K562 (cell line): ENCODE results near the gene SPECC1L.

Source experiments
- BRCA1 ChIP-seq, 2 experiments: fragments of 450-650 bp in 1 of 2; sonication (generic) in 1 of 2; formaldehyde crosslinking in 1 of 2; IDR thresholded peaks; 2 replicates each; pipeline versions ENCODE4 v1.5.0 to v1.6.1; 2017 to 2020; ENCODE audit warnings: mild to moderate bottlenecking in 1 of 2, missing genetic modification reagents in 1 of 2
- C11orf30 ChIP-seq: fragments of 450-650 bp; IDR thresholded peaks from 2 replicates; pipeline ENCODE4 v1.6.1; 2016; ENCODE audit warnings: low read depth, mild to moderate bottlenecking
- CTBP1 ChIP-seq: fragments of 450-650 bp; IDR thresholded peaks from 2 replicates; pipeline ENCODE4 v1.6.1; 2016; ENCODE audit warnings: borderline replicate concordance
- FOXM1 ChIP-seq, 2 experiments: fragments of 450-650 bp in 1 of 2; sonication (generic) in 1 of 2; formaldehyde crosslinking in 1 of 2; IDR thresholded peaks; 2 replicates each; pipeline versions ENCODE4 v1.6.1 to v1.9.0; 2017 to 2022; ENCODE audit warnings: low read depth in 2 of 2, mild to moderate bottlenecking in 2 of 2, missing genetic modification reagents in 1 of 2, moderate library complexity in 1 of 2
- JUNB ChIP-seq: fragments of 450-650 bp; formaldehyde crosslinking; conservative IDR thresholded peaks from 2 replicates; pipeline ENCODE4 v1.4.0; 2020; ENCODE audit warnings: mild to moderate bottlenecking
- MAFK ChIP-seq: IDR thresholded peaks from 2 replicates; pipeline ENCODE4 v1.6.1; 2011; ENCODE audit warnings: low read length, improper control_type of control experiment
- NCOA6 ChIP-seq: fragments of 450-650 bp; IDR thresholded peaks from 2 replicates; pipeline ENCODE4 v1.6.1; 2017; ENCODE audit warnings: mild to moderate bottlenecking
- NFIC ChIP-seq: fragments of 450-650 bp; IDR thresholded peaks from 2 replicates; pipeline ENCODE4 v1.6.1; 2017; ENCODE audit warnings: mild to moderate bottlenecking, inconsistent platforms
- POLR2AphosphoS2 ChIP-seq: IDR thresholded peaks from 2 replicates; pipeline ENCODE4 v1.6.1; 2012; ENCODE audit warnings: low read length, improper control_type of control experiment
- SMARCE1 ChIP-seq: fragments of 450-650 bp; IDR thresholded peaks from 2 replicates; pipeline ENCODE4 v1.7.1; 2016; ENCODE audit warnings: mild to moderate bottlenecking
- ZFPM2 ChIP-seq: fragments of 250-450 bp; sonication (Bioruptor Pico); IDR thresholded peaks from 2 replicates; pipeline ENCODE4 v1.5.1; 2022; ENCODE audit warnings: mild to moderate bottlenecking

GRCh38 chr22:24339452-24339747 lies 68.8 kb downstream of the SPECC1L start:
- TF ChIP-seq POLR2AphosphoS2 (no peak), MAFK (no peak), NFIC (no peak), ZFPM2 (CRISPR knock-in tag) (no peak), NCOA6 (no peak), BRCA1 (IDR thresholded peaks at IDR 0.05) (no peak), BRCA1 (CRISPR knock-in tag; IDR thresholded peaks at IDR 0.05) (no peak), CTBP1 (no peak), SMARCE1 (no peak), JUNB (CRISPR knock-in tag) (no peak), C11orf30 (no peak), FOXM1 (IDR thresholded peaks at IDR 0.05; ENCODE audit: low read depth) (no peak), FOXM1 (CRISPR knock-in tag; IDR thresholded peaks at IDR 0.05; ENCODE audit: low read depth) (no peak)
